IMR-90 (cell line): ENCODE data around the gene NOX3.

ENCODE experiments used
- BHLHE40 ChIP-seq: fragments of 150-350 bp; IDR thresholded peaks from 2 replicates; pipeline ENCODE4 v1.6.1; 2016; ENCODE audit warnings: mild to moderate bottlenecking, low read depth, low read length
- MXI1 ChIP-seq: IDR thresholded peaks from 2 replicates; pipeline ENCODE4 v1.6.1; 2012; ENCODE audit warnings: low read depth, mild to moderate bottlenecking, low read length, moderate library complexity, borderline replicate concordance
- POLR2A ChIP-seq: IDR thresholded peaks from 2 replicates; pipeline ENCODE4 v1.6.1; 2012; ENCODE audit warnings: mild to moderate bottlenecking, low read depth, low read length
- RAD21 ChIP-seq: IDR thresholded peaks from 2 replicates; pipeline ENCODE4 v1.6.1; 2012; ENCODE audit warnings: low read length, improper control_type of control experiment
- RCOR1 ChIP-seq: IDR thresholded peaks from 2 replicates; pipeline ENCODE4 v1.6.1; 2012; ENCODE audit warnings: mild to moderate bottlenecking, low read length, improper control_type of control experiment; ENCODE audit not compliant: insufficient replicate concordance
- SMC3 ChIP-seq: fragments of 150-350 bp; IDR thresholded peaks from 2 replicates; pipeline ENCODE4 v1.6.1; 2016; ENCODE audit warnings: low read depth, mild to moderate bottlenecking, antibody characterized with exemption, low read length, moderate library complexity
- TF ChIP-seq, protein P1 (sequence below): conservative IDR thresholded peaks from 2 replicates; pipeline ENCODE4 v1.5.1; 2012; ENCODE audit warnings: mild to moderate bottlenecking, low read depth, low read length, improper control_type of control experiment
- TF ChIP-seq, protein P2 (sequence below): fragments of 150-350 bp; IDR thresholded peaks from 2 replicates; pipeline ENCODE4 v1.6.1; 2017; ENCODE audit warnings: mild to moderate bottlenecking, antibody characterized with exemption, low read length, low read depth

DNA sequence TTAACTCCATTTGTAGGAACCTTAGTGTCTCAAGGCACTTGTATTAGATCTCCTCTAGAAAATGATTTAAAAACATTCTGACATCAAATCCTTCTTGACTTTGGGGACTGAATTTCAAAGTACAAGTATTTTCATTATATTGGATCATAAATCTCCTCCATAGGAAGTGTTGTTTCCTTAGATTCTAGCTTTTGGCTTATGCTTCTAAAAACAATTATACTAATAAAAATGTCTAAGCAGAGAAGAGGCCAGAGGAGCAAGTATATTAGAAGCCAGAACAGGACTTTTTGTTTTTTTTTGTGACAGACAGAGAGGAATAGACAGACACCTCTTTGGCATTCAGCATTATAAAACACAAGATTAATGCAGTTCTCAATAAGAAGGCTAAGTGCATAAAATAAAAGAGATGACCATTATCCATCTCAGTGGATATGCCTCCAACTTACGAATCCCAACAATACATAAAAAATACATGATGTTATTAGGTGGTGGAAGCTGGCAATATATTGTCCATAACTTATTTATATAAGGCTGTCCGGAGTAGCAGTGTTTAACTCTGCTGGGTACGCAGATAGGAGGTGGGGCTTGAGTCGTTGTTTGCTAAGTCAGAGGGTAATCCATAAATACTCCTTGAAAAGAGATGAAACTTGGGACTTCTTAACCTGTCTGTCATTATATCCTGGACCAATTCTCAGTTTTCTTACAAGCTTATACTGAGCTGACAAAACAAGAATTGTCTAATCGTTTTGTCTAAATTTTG is 31.9 kb upstream of the NOX3 start:
- TF ChIP-seq, protein P1, sequence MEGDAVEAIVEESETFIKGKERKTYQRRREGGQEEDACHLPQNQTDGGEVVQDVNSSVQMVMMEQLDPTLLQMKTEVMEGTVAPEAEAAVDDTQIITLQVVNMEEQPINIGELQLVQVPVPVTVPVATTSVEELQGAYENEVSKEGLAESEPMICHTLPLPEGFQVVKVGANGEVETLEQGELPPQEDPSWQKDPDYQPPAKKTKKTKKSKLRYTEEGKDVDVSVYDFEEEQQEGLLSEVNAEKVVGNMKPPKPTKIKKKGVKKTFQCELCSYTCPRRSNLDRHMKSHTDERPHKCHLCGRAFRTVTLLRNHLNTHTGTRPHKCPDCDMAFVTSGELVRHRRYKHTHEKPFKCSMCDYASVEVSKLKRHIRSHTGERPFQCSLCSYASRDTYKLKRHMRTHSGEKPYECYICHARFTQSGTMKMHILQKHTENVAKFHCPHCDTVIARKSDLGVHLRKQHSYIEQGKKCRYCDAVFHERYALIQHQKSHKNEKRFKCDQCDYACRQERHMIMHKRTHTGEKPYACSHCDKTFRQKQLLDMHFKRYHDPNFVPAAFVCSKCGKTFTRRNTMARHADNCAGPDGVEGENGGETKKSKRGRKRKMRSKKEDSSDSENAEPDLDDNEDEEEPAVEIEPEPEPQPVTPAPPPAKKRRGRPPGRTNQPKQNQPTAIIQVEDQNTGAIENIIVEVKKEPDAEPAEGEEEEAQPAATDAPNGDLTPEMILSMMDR: no peak
- TF ChIP-seq MXI1 (no peak), BHLHE40 (no peak), RAD21 (no peak), SMC3 (no peak), POLR2A (no peak), RCOR1 (no peak)
- TF ChIP-seq, protein P2, sequence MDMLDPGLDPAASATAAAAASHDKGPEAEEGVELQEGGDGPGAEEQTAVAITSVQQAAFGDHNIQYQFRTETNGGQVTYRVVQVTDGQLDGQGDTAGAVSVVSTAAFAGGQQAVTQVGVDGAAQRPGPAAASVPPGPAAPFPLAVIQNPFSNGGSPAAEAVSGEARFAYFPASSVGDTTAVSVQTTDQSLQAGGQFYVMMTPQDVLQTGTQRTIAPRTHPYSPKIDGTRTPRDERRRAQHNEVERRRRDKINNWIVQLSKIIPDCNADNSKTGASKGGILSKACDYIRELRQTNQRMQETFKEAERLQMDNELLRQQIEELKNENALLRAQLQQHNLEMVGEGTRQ: no peak
